HepG2 (cell line): ENCODE data around the gene TMC4. TPM values are rescaled to one million over a fixed set of nuclear protein-coding genes. Genes with fewer than 3 reads are reported as not detected.

Experiments
- ATF4 ChIP-seq, 2 experiments: fragments of 450-650 bp in 1 of 2; sonication (generic) in 1 of 2; formaldehyde crosslinking; IDR thresholded peaks; 2 replicates each; pipeline versions ENCODE4 v1.5.0 to v1.8.0; 2020 to 2022; ENCODE audit warnings: mild to moderate bottlenecking in 1 of 2, missing genetic modification reagents in 1 of 2
- DRAP1 ChIP-seq: IDR thresholded peaks from 2 replicates; pipeline ENCODE4 v1.6.1; 2016; ENCODE audit warnings: missing genetic modification reagents, missing compliant biosample characterization
- FUBP1 ChIP-seq: sonication (generic); formaldehyde crosslinking; IDR thresholded peaks from 2 replicates; pipeline ENCODE4 v1.5.1; 2020; ENCODE audit warnings: missing genetic modification reagents, mild to moderate bottlenecking, borderline replicate concordance
- GLMP ChIP-seq: sonication (generic); formaldehyde crosslinking; IDR thresholded peaks from 2 replicates; pipeline ENCODE4 v1.9.0; 2021; ENCODE audit warnings: missing genetic modification reagents, mild to moderate bottlenecking, borderline replicate concordance
- KLF16 ChIP-seq, 2 experiments: sonication (generic) in 1 of 2; formaldehyde crosslinking in 1 of 2; IDR thresholded peaks; 2 replicates each; pipeline versions ENCODE4 v1.6.1 to v1.8.0; 2016 to 2023; ENCODE audit warnings: missing genetic modification reagents in 2 of 2, missing compliant biosample characterization in 1 of 2
- MAZ ChIP-seq, 2 experiments: sonication (generic) in 1 of 2; formaldehyde crosslinking in 1 of 2; IDR thresholded peaks; 2 replicates each; pipeline versions ENCODE4 v1.5.0 to v1.6.1; 2012 to 2020; ENCODE audit warnings: low read depth in 2 of 2, mild to moderate bottlenecking in 2 of 2, borderline replicate concordance in 1 of 2, improper control_type of control experiment in 1 of 2, low read length in 1 of 2, missing genetic modification reagents in 1 of 2, moderate library complexity in 1 of 2
- NFRKB ChIP-seq: fragments of 450-650 bp; IDR thresholded peaks from 2 replicates; pipeline ENCODE4 v1.6.1; 2017
- POGK ChIP-seq: sonication (generic); formaldehyde crosslinking; conservative IDR thresholded peaks from 2 replicates; pipeline ENCODE4 v1.8.0; 2022; ENCODE audit warnings: mild to moderate bottlenecking, moderate library complexity, missing genetic modification reagents
- POLR2A ChIP-seq, 2 experiments: IDR thresholded peaks; 2 replicates each; pipeline ENCODE4 v1.6.1; 2011; ENCODE audit warnings: low read depth in 2 of 2, low read length in 2 of 2, mild to moderate bottlenecking in 1 of 2, moderate library complexity in 1 of 2; ENCODE audit not compliant: insufficient read depth in 1 of 2
- REST ChIP-seq, 2 experiments: IDR thresholded peaks; 2 replicates each; pipeline ENCODE4 v1.6.1; 2011 to 2012; ENCODE audit warnings: low read length in 2 of 2, borderline replicate concordance in 1 of 2, low read depth in 1 of 2, mild to moderate bottlenecking in 1 of 2, moderate library complexity in 1 of 2
- ZFY ChIP-seq: sonication (generic); formaldehyde crosslinking; IDR thresholded peaks from 2 replicates; pipeline ENCODE4 v1.4.0; 2020; ENCODE audit warnings: missing genetic modification reagents
- ZNF563 ChIP-seq: sonication (generic); formaldehyde crosslinking; IDR thresholded peaks from 2 replicates; pipeline ENCODE4 v1.8.0; 2022; ENCODE audit warnings: mild to moderate bottlenecking, moderate library complexity, missing genetic modification reagents
- ZSCAN12 ChIP-seq: sonication (generic); formaldehyde crosslinking; IDR thresholded peaks from 2 replicates; pipeline ENCODE4 v1.9.0; 2021; ENCODE audit warnings: mild to moderate bottlenecking, missing genetic modification reagents
- ZSCAN20 ChIP-seq: sonication (generic); formaldehyde crosslinking; IDR thresholded peaks from 2 replicates; pipeline ENCODE4 v1.4.0; 2020; ENCODE audit warnings: missing genetic modification reagents, mild to moderate bottlenecking, borderline replicate concordance
- ZSCAN31 ChIP-seq: sonication (generic); formaldehyde crosslinking; IDR thresholded peaks from 2 replicates; pipeline ENCODE4 v1.5.0; 2020; ENCODE audit warnings: low read depth, mild to moderate bottlenecking, missing genetic modification reagents
- polyA plus RNA-seq, 8 experiments: library from polyadenylated mRNA; depleted of rRNA in 3 of 8; stranded (reverse) in 7 of 8; unstranded in 1 of 8; fragments of >200 nt; fragmentation: Illumina TruSeq in 4 of 8; extraction: Trizol in 4 of 8; gene quantifications; 2 replicates each; pipeline versions ENCODE4 v1.2.1 to v1.2.3, GENCODE V29; 2011 to 2016; ENCODE audit warnings: low read depth in 4 of 8, missing spikeins in 1 of 8, mixed read lengths in 1 of 8; ENCODE audit not compliant: insufficient read depth in 1 of 8
- total RNA-seq, 5 experiments: library from RNA; depleted of rRNA; stranded (reverse); fragments of >200 nt; fragmentation: Illumina TruSeq; extraction: Trizol; gene quantifications; 2 replicates each; pipeline ENCODE4 v1.2.3, GENCODE V29; 2016; ENCODE audit warnings: low read depth in 1 of 5

Gene TMC4
- total and polyA plus RNA-seq, 2 of the 13 experiments (the other 11 are each of a cell fraction or from before 2014, with no cell fraction given), result 0.13 to 0.24 TPM

- TF ChIP-seq ATF4 (CRISPR knock-in tag; IDR thresholded peaks at IDR 0.05), result no peak
- no peak for TF ChIP-seq FUBP1
- no peak for TF ChIP-seq GLMP (CRISPR knock-in tag)
- TF ChIP-seq DRAP1 (CRISPR knock-in tag), result no peak
- peak; percentile 85 for TF ChIP-seq ZFY (CRISPR knock-in tag)
- TF ChIP-seq MAZ (IDR thresholded peaks at IDR 0.05; ENCODE audit: borderline replicate concordance, low read depth, low read length), result no peak
- TF ChIP-seq MAZ (CRISPR knock-in tag; IDR thresholded peaks at IDR 0.05; ENCODE audit: low read depth), result peak; percentile 60; the same call in 1 of the 2 replicates
- TF ChIP-seq ZNF563 (CRISPR knock-in tag), result peak; percentile 72; the same call in 1 of the 2 replicates
- TF ChIP-seq ZSCAN31 (CRISPR knock-in tag), result peak; percentile 51; the same call in 1 of the 2 replicates
- 0 out of 2 replicates have a peak, but pooled peaks have one; percentile 27 for TF ChIP-seq ZSCAN20
- TF ChIP-seq NFRKB, result peak; percentile 89
- TF ChIP-seq POGK (CRISPR knock-in tag), result 0 out of 2 replicates have a peak, but pooled peaks have one; percentile 17
- TF ChIP-seq REST (IDR thresholded peaks at IDR 0.05; ENCODE audit: borderline replicate concordance in 1 of 2, low read depth in 1 of 2, low read length in 2 of 2), result peak in 1 of 2 experiments; percentile 41; a peak in 1 of 4 replicates
- TF ChIP-seq ZSCAN12 (CRISPR knock-in tag), result no peak
- peak; percentile 78 to 82 for TF ChIP-seq POLR2A (IDR thresholded peaks at IDR 0.05; ENCODE audit: insufficient read depth in 1 of 2, low read depth in 2 of 2, low read length in 2 of 2)
- TF ChIP-seq KLF16 (CRISPR knock-in tag; IDR thresholded peaks at IDR 0.05), result peak in 1 of 2 experiments; percentile 37; a peak in 1 of 4 replicates
Observed at GRCh38 chr19:54137699-54138488, 35.1 kb downstream of the TMC4 start, which contains the start of gene CNOT3 (continued).
